DND-41 (cell line): ENCODE measurements around the gene COQ7.

Source experiments
- ATAC-seq: fragments of 200-7000 bp; cut with Tn5 transposase; 3 replicates; pipeline ENCODE4 v1.9.1; 2021; ENCODE audit warnings: low read depth; ENCODE audit not compliant: insufficient read depth
- DNase-seq: peaks from one replicate; pipeline ENCODE4 v3.0.0-alpha.2; 2020
- H2AFZ ChIP-seq: 2 replicates; pipeline ENCODE4 v1.6.0; 2012; ENCODE audit warnings: low read depth, low read length
- H3K27ac ChIP-seq: 2 replicates; pipeline ENCODE4 v1.5.1; 2012; ENCODE audit warnings: low read length, inconsistent platforms
- H3K27me3 ChIP-seq: fragments of 200-600 bp; sonication (generic); 2 replicates; pipeline ENCODE4 v1.6.0; 2012; ENCODE audit warnings: low read length, mild to moderate bottlenecking, inconsistent platforms; ENCODE audit not compliant: insufficient read depth, poor library complexity
- H3K36me3 ChIP-seq: 2 replicates; pipeline ENCODE4 v1.5.1; 2012; ENCODE audit warnings: low read length, inconsistent platforms; ENCODE audit not compliant: insufficient read depth
- H3K4me1 ChIP-seq: 2 replicates; pipeline ENCODE4 v1.5.1; 2012; ENCODE audit warnings: mild to moderate bottlenecking, low read length; ENCODE audit not compliant: insufficient read depth
- H3K4me2 ChIP-seq: 2 replicates; pipeline ENCODE4 v1.6.0; 2012; ENCODE audit warnings: mild to moderate bottlenecking, moderate library complexity, low read length, inconsistent platforms; ENCODE audit not compliant: insufficient read depth
- H3K4me3 ChIP-seq, 2 experiments: fragments of 200-600 bp in 1 of 2; shearing (Covaris generic) in 1 of 2; 2 replicates each; pipeline ENCODE4 v1.5.1; 2012 to 2016; ENCODE audit warnings: inconsistent platforms in 2 of 2, low read length in 2 of 2, mild to moderate bottlenecking in 2 of 2, low read depth in 1 of 2, moderate library complexity in 1 of 2
- H3K79me2 ChIP-seq: 2 replicates; pipeline ENCODE4 v1.6.0; 2012; ENCODE audit warnings: low read length, inconsistent platforms; ENCODE audit not compliant: insufficient read depth
- H3K9ac ChIP-seq: 2 replicates; pipeline ENCODE4 v1.6.0; 2012; ENCODE audit warnings: low read depth, mild to moderate bottlenecking, inconsistent platforms, low read length, moderate library complexity
- H3K9me3 ChIP-seq: 2 replicates; pipeline ENCODE4 v1.5.1; 2012; ENCODE audit warnings: low read length, moderate library complexity, mild to moderate bottlenecking, inconsistent platforms; ENCODE audit not compliant: insufficient read depth, severe bottlenecking
- H4K20me1 ChIP-seq: 2 replicates; pipeline ENCODE4 v1.6.0; 2012; ENCODE audit warnings: low read length; ENCODE audit not compliant: insufficient read depth
- CTCF ChIP-seq: IDR thresholded peaks from 2 replicates; pipeline ENCODE4 v1.5.1; 2012; ENCODE audit warnings: borderline replicate concordance, low read length, moderate library complexity, mild to moderate bottlenecking; ENCODE audit not compliant: poor library complexity, severe bottlenecking; ENCODE audit errors: extremely low read depth
- EZH2 ChIP-seq: IDR thresholded peaks from 3 replicates; pipeline ENCODE4 v1.6.1; 2012; ENCODE audit warnings: borderline replicate concordance, low read depth, mild to moderate bottlenecking, moderate library complexity, low read length, inconsistent platforms; ENCODE audit not compliant: severe bottlenecking

The COQ7 gene

GRCh38 chr16:19094542-19095365 is 27.3 kb downstream of the COQ7 start:
- Histone ChIP-seq H2AFZ (no peak overlapping the region), H3K4me3 (no peak overlapping the region)

GRCh38 chr16:19095654-19096053 is 28.2 kb downstream of the COQ7 start:
- Histone ChIP-seq H3K36me3 (no peaks in the 10 kb centered on the region), H3K4me3 (no peak overlapping the region), H2AFZ (no peak overlapping the region), H3K9ac (no peak overlapping the region), H3K27me3 (peaks cover 3% of the 10 kb centered on the region), H3K27ac (no peak overlapping the region), H4K20me1 (no peaks in the 10 kb centered on the region), H3K4me2 (no peak overlapping the region), H3K9me3 (no peaks in the 10 kb centered on the region), H3K4me1 (no peaks in the 10 kb centered on the region), H3K79me2 (no peaks in the 10 kb centered on the region)
- ATAC-seq (no peak), DNase-seq (no peak)
- TF ChIP-seq EZH2 (no peak), CTCF (no peak)

More at GRCh38 chr16:19094542-19095365, 27.3 kb downstream of the COQ7 start:
- no peak overlapping the region for H3K27ac ChIP-seq
- peak; percentile 5 for DNase-seq
- ATAC-seq = no peak
- TF ChIP-seq CTCF (no peak), EZH2 (no peak)
- H3K27me3 ChIP-seq = peaks cover 3% of the 10 kb centered on the region
- no peaks in the 10 kb centered on the region for H3K36me3 ChIP-seq
- H3K4me1 ChIP-seq = no peaks in the 10 kb centered on the region
- H3K9ac ChIP-seq = no peak overlapping the region
- H3K4me2 ChIP-seq = no peak overlapping the region
- H3K9me3 ChIP-seq = no peaks in the 10 kb centered on the region
- H3K79me2 ChIP-seq = no peaks in the 10 kb centered on the region
- H4K20me1 ChIP-seq = no peaks in the 10 kb centered on the region

GRCh38 chr16:19098173-19098572 is 30.8 kb downstream of the COQ7 start:
- Histone ChIP-seq H3K79me2 (no peaks in the 10 kb centered on the region), H3K36me3 (no peaks in the 10 kb centered on the region), H3K4me3 (no peak overlapping the region), H3K4me2 (no peak overlapping the region), H3K4me1 (no peaks in the 10 kb centered on the region), H3K9me3 (no peaks in the 10 kb centered on the region), H2AFZ (no peak overlapping the region), H4K20me1 (no peaks in the 10 kb centered on the region), H3K9ac (no peak overlapping the region), H3K27me3 (peaks cover 3% of the 10 kb centered on the region), H3K27ac (no peak overlapping the region)
- ATAC-seq = no peak
- TF ChIP-seq CTCF (no peak), EZH2 (no peak)
- DNase-seq = no peak
